ENCODE data around the gene TMEM116. TPM values are rescaled to one million over a fixed set of nuclear protein-coding genes. Genes with fewer than 3 reads are reported as not detected.

Gene TMEM116
- total RNA-seq, 1 donor from 2014 or later = 11.5 TPM

- Histone ChIP-seq H3K27ac (no peak overlapping the region), H3K4me1 (no peaks in the 10 kb centered on the region), H3K9me3 (no peaks in the 10 kb centered on the region), H3K36me3 (peaks cover 0 to 84% of the 10 kb centered on the region in 2 donors), H3K27me3 (no peaks in the 10 kb centered on the region), H3K4me3 (no peak overlapping the region)
- intact Hi-C loops (cut with DNase I) = no loop called here
- TF ChIP-seq, protein P1, sequence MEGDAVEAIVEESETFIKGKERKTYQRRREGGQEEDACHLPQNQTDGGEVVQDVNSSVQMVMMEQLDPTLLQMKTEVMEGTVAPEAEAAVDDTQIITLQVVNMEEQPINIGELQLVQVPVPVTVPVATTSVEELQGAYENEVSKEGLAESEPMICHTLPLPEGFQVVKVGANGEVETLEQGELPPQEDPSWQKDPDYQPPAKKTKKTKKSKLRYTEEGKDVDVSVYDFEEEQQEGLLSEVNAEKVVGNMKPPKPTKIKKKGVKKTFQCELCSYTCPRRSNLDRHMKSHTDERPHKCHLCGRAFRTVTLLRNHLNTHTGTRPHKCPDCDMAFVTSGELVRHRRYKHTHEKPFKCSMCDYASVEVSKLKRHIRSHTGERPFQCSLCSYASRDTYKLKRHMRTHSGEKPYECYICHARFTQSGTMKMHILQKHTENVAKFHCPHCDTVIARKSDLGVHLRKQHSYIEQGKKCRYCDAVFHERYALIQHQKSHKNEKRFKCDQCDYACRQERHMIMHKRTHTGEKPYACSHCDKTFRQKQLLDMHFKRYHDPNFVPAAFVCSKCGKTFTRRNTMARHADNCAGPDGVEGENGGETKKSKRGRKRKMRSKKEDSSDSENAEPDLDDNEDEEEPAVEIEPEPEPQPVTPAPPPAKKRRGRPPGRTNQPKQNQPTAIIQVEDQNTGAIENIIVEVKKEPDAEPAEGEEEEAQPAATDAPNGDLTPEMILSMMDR (IDR thresholded peaks at IDR 0.05) = no peak
- TF ChIP-seq POLR2A (IDR thresholded peaks at IDR 0.05) = no peak
- TF ChIP-seq POLR2AphosphoS5 (IDR thresholded peaks at IDR 0.05; ENCODE audit: insufficient read depth in 1 of 2, low read depth in 1 of 2) = no peak
- DNase-seq (ENCODE audit: extremely low spot score in 2 of 2) = no peak
Measured at GRCh38 chr12:111886662-111887545, 126.1 kb downstream of the TMEM116 start.

DNA sequence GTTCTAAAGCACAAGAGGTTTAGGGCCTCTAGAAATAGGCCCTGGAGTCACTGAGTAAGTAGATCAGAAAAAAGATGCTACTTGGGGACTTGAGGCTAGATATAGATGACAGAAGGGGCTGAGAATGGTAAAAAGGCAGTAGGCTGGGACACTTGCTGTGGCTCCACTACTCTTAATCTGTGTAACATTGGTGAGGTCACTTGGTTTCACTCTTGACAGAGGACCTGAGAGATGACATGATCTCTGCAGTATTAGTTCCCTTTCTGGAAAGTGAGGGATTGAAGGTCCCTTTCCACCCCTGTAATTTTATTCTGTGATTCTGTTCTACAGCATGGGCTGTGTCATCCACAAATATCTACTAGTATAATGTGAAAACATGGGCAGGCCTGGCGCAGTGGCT lies 131.2 kb downstream of the TMEM116 start:
- peaks cover 0 to 80% of the 10 kb centered on the region in 2 donors for H3K36me3 ChIP-seq
- H3K27ac ChIP-seq = no peak overlapping the region
- H3K9me3 ChIP-seq = no peaks in the 10 kb centered on the region
- H3K4me3 ChIP-seq = no peak overlapping the region
- no peaks in the 10 kb centered on the region for H3K27me3 ChIP-seq
- DNase-seq (ENCODE audit: extremely low spot score in 2 of 2) = no peak
- no peak for TF ChIP-seq POLR2AphosphoS5 (IDR thresholded peaks at IDR 0.05; ENCODE audit: insufficient read depth in 1 of 2, low read depth in 1 of 2)
- TF ChIP-seq POLR2A (IDR thresholded peaks at IDR 0.05) = no peak
- TF ChIP-seq, protein P1 (IDR thresholded peaks at IDR 0.05) = no peak
- H3K4me1 ChIP-seq = no peaks in the 10 kb centered on the region
- intact Hi-C loops (cut with DNase I) = no loop called here

Small RNA genes within 50 kb of the gene (microRNA-seq; reads per million reads assigned to microRNA genes)
- not detected for gene MIR3657 (ENCODE audit: borderline number of aligned reads, borderline replicate concordance)

Small RNA genes within 50 kb of the gene (small RNA-seq; reads per million reads assigned to genes)
- gene AC004024.1 (0.34 reads per million), gene MIR3657 (not detected)

Other genes with a start within 250 kb of the TMEM116 start
- 97.2 TPM for gene ALDH2, start 246.2 kb downstream of the TMEM116 start, total RNA-seq
- gene MAPKAPK5, start 170.9 kb downstream of the TMEM116 start, total RNA-seq = 35.1 TPM
- 26.5 TPM for gene ERP29, start 261 bp upstream of the TMEM116 start, total RNA-seq
- 24.1 TPM for gene NAA25, start 95.6 kb upstream of the TMEM116 start, total RNA-seq
- 36.8 TPM for gene TRAFD1, start 112.4 kb upstream of the TMEM116 start, total RNA-seq